HepG2 (cell line): ENCODE measurements around the gene ADGRG6. TPM values are rescaled to one million over a fixed set of nuclear protein-coding genes. Genes with fewer than 3 reads are reported as not detected.
A peak's percentile ranks its signal among the peaks of the same experiment; 100 is the strongest.

Experiments used
- GATAD2A ChIP-seq: IDR thresholded peaks from 2 replicates; pipeline ENCODE4 v1.6.1; 2016
- GLI4 ChIP-seq: sonication (generic); formaldehyde crosslinking; IDR thresholded peaks from 2 replicates; pipeline ENCODE4 v1.5.1; 2020; ENCODE audit warnings: missing genetic modification reagents, mild to moderate bottlenecking, moderate library complexity, borderline replicate concordance
- HNRNPH1 ChIP-seq: fragments of 200-400 bp; formaldehyde crosslinking; optimal IDR thresholded peaks from 2 replicates; pipeline ENCODE3; 2017; ENCODE audit warnings: mild to moderate bottlenecking, low read depth, low read length
- KAT8 ChIP-seq: IDR thresholded peaks from 2 replicates; pipeline ENCODE4 v1.6.1; 2016; ENCODE audit warnings: missing genetic modification reagents, missing compliant biosample characterization
- MBNL3 ChIP-seq: fragments of 250-450 bp; sonication (Bioruptor Pico); conservative IDR thresholded peaks from 2 replicates; pipeline ENCODE4 v1.8.0; 2022; ENCODE audit warnings: mild to moderate bottlenecking, inconsistent platforms
- MEF2D ChIP-seq: sonication (generic); formaldehyde crosslinking; IDR thresholded peaks from 2 replicates; pipeline ENCODE4 v1.5.1; 2020; ENCODE audit warnings: mild to moderate bottlenecking, missing genetic modification reagents
- NFIC ChIP-seq: IDR thresholded peaks from 2 replicates; pipeline ENCODE4 v1.6.1; 2012; ENCODE audit warnings: mild to moderate bottlenecking, low read length, inconsistent platforms
- NR2F6 ChIP-seq, 2 experiments: IDR thresholded peaks; 2 replicates each; pipeline ENCODE4 v1.6.1; 2016; ENCODE audit warnings: antibody characterized with exemption in 1 of 2, mild to moderate bottlenecking in 1 of 2
- RERE ChIP-seq: IDR thresholded peaks from 2 replicates; pipeline ENCODE4 v1.6.1; 2016; ENCODE audit warnings: low read depth, missing genetic modification reagents, missing compliant biosample characterization
- SMAD3 ChIP-seq: sonication (generic); formaldehyde crosslinking; IDR thresholded peaks from 2 replicates; pipeline ENCODE4 v1.4.0; 2020; ENCODE audit warnings: missing genetic modification reagents
- SNRNP70 ChIP-seq: fragments of 200-400 bp; formaldehyde crosslinking; IDR thresholded peaks from 2 replicates; pipeline ENCODE4 v1.6.1; 2017; ENCODE audit warnings: mild to moderate bottlenecking, low read depth, low read length, moderate library complexity
- ZKSCAN5 ChIP-seq: sonication (generic); formaldehyde crosslinking; IDR thresholded peaks from 2 replicates; pipeline ENCODE4 v1.5.1; 2020; ENCODE audit warnings: mild to moderate bottlenecking, missing genetic modification reagents
- ZNF318 ChIP-seq: sonication (generic); formaldehyde crosslinking; IDR thresholded peaks from 2 replicates; pipeline ENCODE4 v1.4.0; 2020; ENCODE audit warnings: mild to moderate bottlenecking, missing genetic modification reagents
- ZNF367 ChIP-seq: sonication (generic); formaldehyde crosslinking; IDR thresholded peaks from 2 replicates; pipeline ENCODE4 v1.4.0; 2020; ENCODE audit warnings: missing genetic modification reagents, borderline replicate concordance
- ZNF468 ChIP-seq: sonication (generic); formaldehyde crosslinking; IDR thresholded peaks from 2 replicates; pipeline ENCODE4 v1.8.0; 2022; ENCODE audit warnings: mild to moderate bottlenecking, moderate library complexity, missing genetic modification reagents
- ZNF713 ChIP-seq: sonication (generic); formaldehyde crosslinking; IDR thresholded peaks from 2 replicates; pipeline ENCODE4 v1.4.0; 2020; ENCODE audit warnings: mild to moderate bottlenecking, missing genetic modification reagents
- ZNF747 ChIP-seq: sonication (generic); formaldehyde crosslinking; IDR thresholded peaks from 2 replicates; pipeline ENCODE4 v1.8.1; 2023; ENCODE audit warnings: missing genetic modification reagents, mild to moderate bottlenecking, borderline replicate concordance
- ZNF777 ChIP-seq: sonication (generic); formaldehyde crosslinking; IDR thresholded peaks from 2 replicates; pipeline ENCODE4 v1.4.0; 2020; ENCODE audit warnings: missing genetic modification reagents
- polyA plus RNA-seq, 8 experiments: library from polyadenylated mRNA; depleted of rRNA in 3 of 8; stranded (reverse) in 7 of 8; unstranded in 1 of 8; fragments of >200 nt; fragmentation: Illumina TruSeq in 4 of 8; extraction: Trizol in 4 of 8; gene quantifications; 2 replicates each; pipeline versions ENCODE4 v1.2.1 to v1.2.3, GENCODE V29; 2011 to 2016; ENCODE audit warnings: low read depth in 4 of 8, missing spikeins in 1 of 8, mixed read lengths in 1 of 8; ENCODE audit not compliant: insufficient read depth in 1 of 8
- total RNA-seq, 5 experiments: library from RNA; depleted of rRNA; stranded (reverse); fragments of >200 nt; fragmentation: Illumina TruSeq; extraction: Trizol; gene quantifications; 2 replicates each; pipeline ENCODE4 v1.2.3, GENCODE V29; 2016; ENCODE audit warnings: low read depth in 1 of 5

ADGRG6 gene
- total and polyA plus RNA-seq, 2 of the 13 experiments (the other 11 are each of a cell fraction or from before 2014, with no cell fraction given), result 129 to 249 TPM

GRCh38 chr6:142316791-142317368 is 15.1 kb downstream of the ADGRG6 start (continued):
- no peak for TF ChIP-seq ZNF468 (CRISPR knock-in tag)
- no peak for TF ChIP-seq ZNF367 (CRISPR knock-in tag)
- TF ChIP-seq ZKSCAN5, result no peak
- 0 out of 2 replicates have a peak, but pooled peaks have one; percentile 25 for TF ChIP-seq NFIC
- TF ChIP-seq ZNF318 (CRISPR knock-in tag), result no peak
- no peak for TF ChIP-seq HNRNPH1
- no peak for TF ChIP-seq MBNL3 (CRISPR knock-in tag)
- TF ChIP-seq GLI4 (CRISPR knock-in tag), result no peak
- TF ChIP-seq KAT8 (CRISPR knock-in tag), result no peak
- TF ChIP-seq RERE, result no peak
- no peak for TF ChIP-seq MEF2D
- no peak for TF ChIP-seq SNRNP70
- TF ChIP-seq ZNF777 (CRISPR knock-in tag), result no peak
- no peak for TF ChIP-seq ZNF747 (CRISPR knock-in tag)
- TF ChIP-seq SMAD3, result no peak
- TF ChIP-seq NR2F6 (IDR thresholded peaks at IDR 0.05), result peak; percentile 8; the same call in 1 of the 2 replicates
- TF ChIP-seq NR2F6 (CRISPR knock-in tag; IDR thresholded peaks at IDR 0.05), result no peak
- TF ChIP-seq ZNF713 (CRISPR knock-in tag), result no peak
- TF ChIP-seq GATAD2A, result 0 out of 2 replicates have a peak, but pooled peaks have one; percentile 29
